GM23338 (cell line): ENCODE results near the gene KIF4B.

Source experiments
- CREB1 ChIP-seq: fragments of 250-450 bp; sonication (Bioruptor Pico); IDR thresholded peaks from 2 replicates; pipeline ENCODE4 v1.5.0; 2020; ENCODE audit warnings: low read depth, mild to moderate bottlenecking, moderate library complexity
- CTCF ChIP-seq, 2 experiments: fragments of 200-600 bp in 1 of 2; sonication (generic) in 1 of 2; conservative IDR thresholded peaks; 2 replicates each; pipeline versions ENCODE4 v1.5.1 to v1.6.1; 2016 to 2017; ENCODE audit warnings: antibody characterized with exemption in 2 of 2, low read depth in 2 of 2, mild to moderate bottlenecking in 2 of 2, moderate library complexity in 1 of 2
- EZH2 ChIP-seq: fragments of 200-600 bp; sonication (generic); IDR thresholded peaks from one replicate; pipeline ENCODE4 v1.8.0; 2017; ENCODE audit warnings: antibody characterized with exemption, mild to moderate bottlenecking, low read depth; ENCODE audit not compliant: unreplicated experiment
- EZH2phosphoT487 ChIP-seq: fragments of 200-600 bp; sonication (generic); IDR thresholded peaks from one replicate; pipeline ENCODE4 v1.8.1; 2018; ENCODE audit warnings: antibody characterized with exemption; ENCODE audit not compliant: unreplicated experiment
- JUNB ChIP-seq: IDR thresholded peaks from one replicate; pipeline ENCODE4 v1.6.1; 2016; ENCODE audit warnings: antibody characterized with exemption; ENCODE audit not compliant: unreplicated experiment
- POLR2AphosphoS5 ChIP-seq: IDR thresholded peaks from 2 replicates; pipeline ENCODE4 v1.6.1; 2016; ENCODE audit warnings: antibody characterized with exemption, low read depth
- REST ChIP-seq: IDR thresholded peaks from one replicate; pipeline ENCODE4 v1.6.1; 2018; ENCODE audit warnings: antibody characterized with exemption; ENCODE audit not compliant: unreplicated experiment
- TF ChIP-seq, protein P1 (sequence below): IDR thresholded peaks from 2 replicates; pipeline ENCODE4 v1.6.1; 2016; ENCODE audit warnings: antibody characterized with exemption

DNA sequence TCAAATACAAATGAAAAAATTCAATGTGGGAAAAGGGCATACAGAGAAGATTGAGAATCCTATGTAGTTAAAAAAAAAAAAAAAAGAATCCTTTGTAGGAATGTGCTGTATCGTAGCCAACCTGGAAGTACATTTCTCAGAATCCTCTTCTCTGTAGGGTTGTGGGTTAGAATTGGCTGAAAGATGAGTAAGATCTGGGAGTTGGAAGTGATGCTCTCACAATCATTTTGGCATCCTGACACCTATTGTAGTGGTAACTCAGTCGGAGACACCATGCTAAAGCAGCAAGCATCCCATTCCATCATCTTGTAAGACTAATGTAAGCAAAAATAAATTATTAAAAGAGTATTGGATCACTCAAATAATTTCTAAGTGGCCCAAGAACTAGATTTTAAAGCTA is 42.1 kb upstream of the KIF4B start:
- TF ChIP-seq CTCF (conservative IDR thresholded peaks at IDR 0.05; ENCODE audit: low read depth in 2 of 2) (no peak), JUNB (no peak), EZH2phosphoT487 (no peak), EZH2 (no peak), POLR2AphosphoS5 (no peak), REST (no peak), CREB1 (CRISPR knock-in tag) (no peak)
- TF ChIP-seq, protein P1, sequence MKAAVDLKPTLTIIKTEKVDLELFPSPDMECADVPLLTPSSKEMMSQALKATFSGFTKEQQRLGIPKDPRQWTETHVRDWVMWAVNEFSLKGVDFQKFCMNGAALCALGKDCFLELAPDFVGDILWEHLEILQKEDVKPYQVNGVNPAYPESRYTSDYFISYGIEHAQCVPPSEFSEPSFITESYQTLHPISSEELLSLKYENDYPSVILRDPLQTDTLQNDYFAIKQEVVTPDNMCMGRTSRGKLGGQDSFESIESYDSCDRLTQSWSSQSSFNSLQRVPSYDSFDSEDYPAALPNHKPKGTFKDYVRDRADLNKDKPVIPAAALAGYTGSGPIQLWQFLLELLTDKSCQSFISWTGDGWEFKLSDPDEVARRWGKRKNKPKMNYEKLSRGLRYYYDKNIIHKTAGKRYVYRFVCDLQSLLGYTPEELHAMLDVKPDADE = no peak
